Ovary (tissue), 3 donors: ENCODE measurements around the gene FBXW8.

ENCODE experiments used
- CTCF ChIP-seq, 3 donors: fragments of 450-650 bp in 2 of 3; fragments of 200-600 bp in 1 of 3; IDR thresholded peaks; one replicate each; pipeline versions ENCODE4 v1.5.1 to v1.8.0; 2016 to 2022; ENCODE audit warnings: antibody characterized with exemption in 3 of 3, mild to moderate bottlenecking in 1 of 3
- POLR2A ChIP-seq: fragments of 450-650 bp; IDR thresholded peaks from one replicate; pipeline ENCODE4 v1.6.1; 2017; ENCODE audit warnings: antibody characterized with exemption, mild to moderate bottlenecking, moderate library complexity
- donor health status: DM: no; HTN: no; CAD: no.

GRCh38 chr12:117003883-117004404 lies 93.2 kb downstream of the FBXW8 start:
- TF ChIP-seq CTCF (IDR thresholded peaks at IDR 0.05) (no peak), POLR2A (no peak)
